HCT116 (cell line): ENCODE data around the gene FCMR. TPM values are rescaled to one million over a fixed set of nuclear protein-coding genes. Genes with fewer than 3 reads are reported as not detected.

Source experiments
- ATAC-seq: fragments of 200-7000 bp; cut with Tn5 transposase; 2 replicates; pipeline ENCODE4 v1.9.1; 2020; ENCODE audit warnings: mild to moderate bottlenecking, moderate library complexity
- BruUV-seq: library from RNA; stranded (reverse); fragments of 400-500 nt; replicated peaks from 2 replicates; lab custom pipeline; 2021; lab: Mats Ljungman, UMichigan
- CTCF ChIA-PET: fragments of 300-600 bp; sonication (Branson Sonifier 250); formaldehyde crosslinking; loops from one replicate; lab custom pipeline; 2021; ENCODE audit warnings: antibody characterized with exemption; lab: Charles Lee
- POLR2A ChIA-PET: fragments of 300-600, 350-600 bp; sonication (Branson Sonifier 250); formaldehyde crosslinking; loops from one replicate; lab custom pipeline; 2021; ENCODE audit warnings: antibody characterized with exemption; lab: Charles Lee
- RAD21 ChIA-PET, 2 experiments: fragments of 300-600 bp; sonication (Branson Sonifier 250); formaldehyde crosslinking; loops; one replicate each; lab custom pipeline; 2023; ENCODE audit warnings: low total read pairs in 2 of 2; ENCODE audit not compliant: uncharacterized antibody in 2 of 2, unreplicated experiment in 2 of 2, low non-redundant PET in 1 of 2; lab: Charles Lee
- DNase-seq: peaks from one replicate; pipeline ENCODE4 v3.0.0-alpha.2; 2010; ENCODE audit warnings: low read depth, low spot score
- H2AFZ ChIP-seq: fragments of 200-600 bp; shearing (Covaris generic), sonication (generic); 2 replicates; pipeline ENCODE4 v1.6.1; 2017; ENCODE audit warnings: low read depth, mixed run types, mixed read lengths, antibody characterized with exemption, low read length; ENCODE audit not compliant: poor library complexity, severe bottlenecking
- H3K27ac ChIP-seq: 2 replicates; pipeline ENCODE4 v1.5.1; 2012; ENCODE audit warnings: low read depth, low read length
- H3K27me3 ChIP-seq: fragments of 200-600 bp; sonication (generic); 2 replicates; pipeline ENCODE4 v1.6.1; 2016; ENCODE audit warnings: mixed run types, low read length, mixed read lengths; ENCODE audit not compliant: insufficient read depth
- H3K36me3 ChIP-seq, 2 experiments: fragments of 200-500 bp in 1 of 2; fragments of 200-600 bp in 1 of 2; sonication (Bioruptor generic) in 1 of 2; sonication (generic) in 1 of 2; 2 replicates each; pipeline versions ENCODE4 v1.5.1 to v1.6.1; 2014 to 2016; ENCODE audit warnings: low read length in 2 of 2, inconsistent platforms in 1 of 2, mixed read lengths in 1 of 2, mixed run types in 1 of 2; ENCODE audit not compliant: insufficient read depth in 2 of 2, control insufficient read depth in 1 of 2
- H3K4me1 ChIP-seq, 2 experiments: fragments of 200-600 bp in 1 of 2; sonication (generic) in 1 of 2; 2 replicates each; pipeline versions ENCODE4 v1.5.1 to v1.6.1; 2012 to 2017; ENCODE audit warnings: low read length in 2 of 2, inconsistent platforms in 1 of 2, mild to moderate bottlenecking in 1 of 2, mixed read lengths in 1 of 2, mixed run types in 1 of 2, moderate library complexity in 1 of 2; ENCODE audit not compliant: insufficient read depth in 2 of 2, control insufficient read depth in 1 of 2
- H3K4me2 ChIP-seq: fragments of 200-600 bp; sonication (generic); 2 replicates; pipeline ENCODE4 v1.6.1; 2017; ENCODE audit warnings: mixed run types, low read length, mixed read lengths
- H3K4me3 ChIP-seq, 2 experiments: fragments of 200-600 bp in 1 of 2; sonication (generic) in 1 of 2; replicated peaks in 1 of 2; 2 replicates each; pipeline ENCODE4 v1.5.1; 2011 to 2016; ENCODE audit warnings: low read length in 2 of 2, control low read depth in 1 of 2, low read depth in 1 of 2, mild to moderate bottlenecking in 1 of 2, mixed read lengths in 1 of 2, mixed run types in 1 of 2
- H3K79me2 ChIP-seq: fragments of 200-600 bp; sonication (generic); 2 replicates; pipeline ENCODE4 v1.6.1; 2017; ENCODE audit warnings: mild to moderate bottlenecking, mixed run types, low read length, moderate library complexity, mixed read lengths; ENCODE audit not compliant: insufficient read depth
- H3K9ac ChIP-seq: fragments of 200-600 bp; sonication (generic); 2 replicates; pipeline ENCODE4 v1.6.1; 2016; ENCODE audit warnings: low read length, mixed read lengths
- H3K9me2 ChIP-seq: fragments of 200-600 bp; sonication (generic), shearing (Covaris generic); 2 replicates; pipeline ENCODE4 v1.6.1; 2017; ENCODE audit warnings: mixed run types, mild to moderate bottlenecking, moderate library complexity; ENCODE audit not compliant: insufficient read depth
- H3K9me3 ChIP-seq, 2 experiments: fragments of 200-500 bp in 1 of 2; fragments of 200-600 bp in 1 of 2; sonication (Bioruptor generic) in 1 of 2; sonication (generic) in 1 of 2; 2 replicates each; pipeline ENCODE4 v1.6.1; 2014 to 2017; ENCODE audit warnings: low read length in 2 of 2, mixed read lengths in 2 of 2, inconsistent platforms in 1 of 2, low read depth in 1 of 2, mild to moderate bottlenecking in 1 of 2, mixed run types in 1 of 2, moderate library complexity in 1 of 2; ENCODE audit not compliant: control insufficient read depth in 1 of 2, insufficient read depth in 1 of 2
- H4K20me1 ChIP-seq: fragments of 200-600 bp; sonication (generic), shearing (Covaris generic); 2 replicates; pipeline ENCODE4 v1.6.1; 2017; ENCODE audit warnings: mixed run types, mild to moderate bottlenecking, moderate library complexity; ENCODE audit not compliant: insufficient read depth
- CEBPB ChIP-seq: IDR thresholded peaks from 2 replicates; pipeline ENCODE4 v1.6.1; 2012; ENCODE audit warnings: low read depth
- CTCF ChIP-seq, 3 experiments: fragments of 200-600 bp in 1 of 3; sonication (generic) in 1 of 3; IDR thresholded peaks in 2 of 3; conservative IDR thresholded peaks in 1 of 3; 2 replicates each; pipeline ENCODE4 v1.5.1; 2012 to 2017; ENCODE audit warnings: low read depth in 2 of 3, low read length in 2 of 3, antibody characterized with exemption in 1 of 3, borderline replicate concordance in 1 of 3, control low read depth in 1 of 3, mild to moderate bottlenecking in 1 of 3, mixed read lengths in 1 of 3, mixed run types in 1 of 3, moderate library complexity in 1 of 3; ENCODE audit not compliant: insufficient read depth in 1 of 3
- EZH2 ChIP-seq: fragments of 200-600 bp; sonication (generic); IDR thresholded peaks from 2 replicates; pipeline ENCODE4 v1.6.1; 2017; ENCODE audit warnings: antibody characterized with exemption, mixed run types
- EZH2phosphoT487 ChIP-seq: fragments of 200-600 bp; IDR thresholded peaks from 2 replicates; pipeline ENCODE4 v1.6.1; 2018; ENCODE audit warnings: antibody characterized with exemption, borderline replicate concordance
- POLR2A ChIP-seq: IDR thresholded peaks from 2 replicates; pipeline ENCODE4 v1.7.0; 2011; ENCODE audit warnings: borderline replicate concordance; ENCODE audit not compliant: insufficient read depth, insufficient read length; ENCODE audit errors: extremely low read depth
- RAD21 ChIP-seq: IDR thresholded peaks from 2 replicates; pipeline ENCODE4 v1.6.1; 2012; ENCODE audit warnings: low read depth, mild to moderate bottlenecking
- SIN3A ChIP-seq: IDR thresholded peaks from 2 replicates; pipeline ENCODE4 v1.6.1; 2012; ENCODE audit warnings: low read depth
- SP1 ChIP-seq: IDR thresholded peaks from 2 replicates; pipeline ENCODE4 v1.6.1; 2012; ENCODE audit warnings: low read depth
- SRF ChIP-seq: IDR thresholded peaks from 2 replicates; pipeline ENCODE4 v1.6.1; 2012; ENCODE audit warnings: low read depth
- TCF7L2 ChIP-seq: IDR thresholded peaks from 2 replicates; pipeline ENCODE4 v1.7.0; 2011; ENCODE audit warnings: borderline replicate concordance, inconsistent platforms; ENCODE audit not compliant: insufficient read depth, insufficient read length; ENCODE audit errors: extremely low read depth
- YY1 ChIP-seq: IDR thresholded peaks from 2 replicates; pipeline ENCODE4 v1.6.1; 2011; ENCODE audit warnings: low read length, low read depth, moderate library complexity, mild to moderate bottlenecking; ENCODE audit not compliant: insufficient replicate concordance; ENCODE audit errors: extremely low read depth
- ZFX ChIP-seq: fragments of 450-650 bp; IDR thresholded peaks from 2 replicates; pipeline ENCODE4 v1.6.1; 2017
- ZNF274 ChIP-seq: fragments of 200-500 bp; sonication (Bioruptor generic); IDR thresholded peaks from 2 replicates; pipeline ENCODE4 v1.6.1; 2014; ENCODE audit warnings: mild to moderate bottlenecking, low read depth, low read length, inconsistent platforms
- intact Hi-C: fragments of 100-400 bp; cut with micrococcal nuclease; formaldehyde crosslinking; loops from 2 replicates; pipeline ENCODE4 v1.10.0; 2022
- total RNA-seq: library from RNA; stranded (reverse); gene quantifications from one replicate; pipeline ENCODE4 v1.2.1, GENCODE V29; 2021; ENCODE audit not compliant: unreplicated experiment
- TF ChIP-seq, protein P1 (sequence below): IDR thresholded peaks from 2 replicates; pipeline ENCODE4 v1.6.1; 2011; ENCODE audit warnings: mild to moderate bottlenecking, low read length, moderate library complexity; ENCODE audit not compliant: insufficient replicate concordance; ENCODE audit errors: extremely low read depth

Gene FCMR
- total RNA-seq, 1 experiment from 2014 or later = 0.61 TPM

DNA sequence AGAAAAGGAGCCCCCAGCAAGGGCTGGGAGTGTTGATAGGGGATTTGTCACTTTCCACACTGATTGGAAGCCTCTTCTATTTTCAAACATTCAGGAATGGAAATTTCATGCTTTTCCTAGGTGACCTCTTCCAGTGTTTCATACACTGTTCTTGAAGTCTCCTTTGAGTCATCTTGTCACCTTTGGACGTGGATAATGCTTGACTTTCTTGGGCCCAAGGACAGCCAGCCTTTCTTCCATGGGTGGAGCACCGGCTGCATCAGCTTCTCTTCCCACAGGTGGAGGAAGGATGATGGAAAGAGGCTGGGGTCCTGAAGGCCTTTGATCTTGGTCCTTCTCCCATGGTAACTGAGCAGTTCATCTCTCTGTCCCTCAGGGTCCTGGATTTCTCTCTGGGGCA lies 36.4 kb upstream of the FCMR start (continued):
- TF ChIP-seq, protein P1, sequence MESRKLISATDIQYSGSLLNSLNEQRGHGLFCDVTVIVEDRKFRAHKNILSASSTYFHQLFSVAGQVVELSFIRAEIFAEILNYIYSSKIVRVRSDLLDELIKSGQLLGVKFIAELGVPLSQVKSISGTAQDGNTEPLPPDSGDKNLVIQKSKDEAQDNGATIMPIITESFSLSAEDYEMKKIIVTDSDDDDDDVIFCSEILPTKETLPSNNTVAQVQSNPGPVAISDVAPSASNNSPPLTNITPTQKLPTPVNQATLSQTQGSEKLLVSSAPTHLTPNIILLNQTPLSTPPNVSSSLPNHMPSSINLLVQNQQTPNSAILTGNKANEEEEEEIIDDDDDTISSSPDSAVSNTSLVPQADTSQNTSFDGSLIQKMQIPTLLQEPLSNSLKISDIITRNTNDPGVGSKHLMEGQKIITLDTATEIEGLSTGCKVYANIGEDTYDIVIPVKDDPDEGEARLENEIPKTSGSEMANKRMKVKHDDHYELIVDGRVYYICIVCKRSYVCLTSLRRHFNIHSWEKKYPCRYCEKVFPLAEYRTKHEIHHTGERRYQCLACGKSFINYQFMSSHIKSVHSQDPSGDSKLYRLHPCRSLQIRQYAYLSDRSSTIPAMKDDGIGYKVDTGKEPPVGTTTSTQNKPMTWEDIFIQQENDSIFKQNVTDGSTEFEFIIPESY = no peak
- TF ChIP-seq RAD21 (no peak), YY1 (no peak), ZFX (no peak)

- no peak for ATAC-seq
Measured at GRCh38 chr1:206957639-206958038, 35.9 kb upstream of the FCMR start.

More at GRCh38 chr1:206957639-206958038, 35.9 kb upstream of the FCMR start:
- H3K9me3 ChIP-seq = no peaks in the 10 kb centered on the region
- H3K36me3 ChIP-seq = no peaks in the 10 kb centered on the region
- H3K4me2 ChIP-seq = no peak overlapping the region
- no peak overlapping the region for H3K4me3 ChIP-seq
- no peak overlapping the region for H3K9ac ChIP-seq
- H3K79me2 ChIP-seq = no peaks in the 10 kb centered on the region
- no peak for DNase-seq
- ChIA-PET CTCF (no interaction called here), RAD21 (no interaction called here)
- no peak overlapping the region for H2AFZ ChIP-seq
- no TSS peak for BruUV-seq
- H3K4me1 ChIP-seq = no peaks in the 10 kb centered on the region
- no peak for TF ChIP-seq YY1
- no peak for TF ChIP-seq CTCF (IDR thresholded peaks at IDR 0.05 in 2 of 3, conservative IDR thresholded peaks at IDR 0.05 in 1 of 3; ENCODE audit: borderline replicate concordance in 1 of 3, insufficient read depth in 1 of 3, low read depth in 2 of 3, low read length in 2 of 3)
- TF ChIP-seq SIN3A = no peak
- TF ChIP-seq SRF = no peak
- TF ChIP-seq ZFX = no peak
- TF ChIP-seq POLR2A = no peak
- TF ChIP-seq EZH2 = no peak
- TF ChIP-seq RAD21 = no peak
- no peak for TF ChIP-seq EZH2phosphoT487
- no peak for TF ChIP-seq SP1
- no peak for TF ChIP-seq CEBPB
- TF ChIP-seq TCF7L2 = no peak
- TF ChIP-seq ZNF274 = no peak
- TF ChIP-seq, all 23 proteins: peak for 0
- POLR2A ChIA-PET = no interaction called here
- intact Hi-C loops = no loop called here
- H4K20me1 ChIP-seq = no peaks in the 10 kb centered on the region
- H3K27me3 ChIP-seq = no peaks in the 10 kb centered on the region
- no peaks in the 10 kb centered on the region for H3K9me2 ChIP-seq
- no peak overlapping the region for H3K27ac ChIP-seq
